Fibroblast of peridontal ligament (primary cell): Measurements from ENCODE around the gene SIAE.

Experiments
- DNase-seq: peaks from one replicate; pipeline ENCODE4 v3.0.0-alpha.2; 2010; ENCODE audit errors: extremely low read depth

The SIAE gene, protein sequence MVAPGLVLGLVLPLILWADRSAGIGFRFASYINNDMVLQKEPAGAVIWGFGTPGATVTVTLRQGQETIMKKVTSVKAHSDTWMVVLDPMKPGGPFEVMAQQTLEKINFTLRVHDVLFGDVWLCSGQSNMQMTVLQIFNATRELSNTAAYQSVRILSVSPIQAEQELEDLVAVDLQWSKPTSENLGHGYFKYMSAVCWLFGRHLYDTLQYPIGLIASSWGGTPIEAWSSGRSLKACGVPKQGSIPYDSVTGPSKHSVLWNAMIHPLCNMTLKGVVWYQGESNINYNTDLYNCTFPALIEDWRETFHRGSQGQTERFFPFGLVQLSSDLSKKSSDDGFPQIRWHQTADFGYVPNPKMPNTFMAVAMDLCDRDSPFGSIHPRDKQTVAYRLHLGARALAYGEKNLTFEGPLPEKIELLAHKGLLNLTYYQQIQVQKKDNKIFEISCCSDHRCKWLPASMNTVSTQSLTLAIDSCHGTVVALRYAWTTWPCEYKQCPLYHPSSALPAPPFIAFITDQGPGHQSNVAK

DNA sequence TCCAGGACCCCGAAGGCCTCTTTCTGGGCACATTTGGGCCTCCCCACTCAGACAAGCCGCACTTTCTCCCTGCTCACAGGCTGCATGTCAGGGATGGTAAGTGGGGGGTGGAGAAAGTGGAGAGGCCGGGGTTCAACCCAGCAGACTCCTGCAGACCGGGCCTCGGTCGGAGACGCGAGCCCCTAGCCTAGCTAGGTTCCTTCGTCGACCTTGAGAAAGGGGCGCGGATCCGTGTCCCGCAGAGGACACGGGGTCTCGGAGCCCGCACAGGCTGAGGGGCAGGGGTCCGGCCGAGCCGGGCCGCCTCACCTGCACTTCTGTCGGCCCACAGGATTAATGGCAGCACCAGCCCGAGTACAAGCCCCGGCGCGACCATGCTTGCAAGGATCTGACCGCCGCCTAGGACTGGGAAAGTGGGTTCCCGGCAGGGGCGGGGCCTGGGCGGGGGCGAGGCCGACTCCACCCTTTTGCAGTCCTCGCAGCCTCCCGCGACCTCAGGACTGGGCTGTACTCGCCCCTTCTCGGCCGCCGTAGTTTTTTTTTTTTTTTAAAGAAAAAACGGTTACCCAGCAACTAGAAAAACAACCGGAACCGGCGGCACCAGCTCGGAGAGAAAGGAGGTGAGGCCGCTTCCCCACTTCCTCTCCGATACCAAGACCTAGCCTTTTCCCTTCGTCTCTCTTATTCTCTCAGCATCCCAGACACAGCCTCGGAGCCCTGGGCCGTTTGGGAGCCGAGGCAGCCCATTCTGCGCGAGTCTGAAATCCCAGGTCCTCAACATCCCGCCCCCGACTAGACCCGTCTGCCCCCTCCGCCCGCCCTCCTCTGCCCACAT, at the start of gene SIAE, which contains the start of gene SPA17:
TSS of gene SIAE (minus strand) at position 407 of the 835 bp plus-strand sequence. CDS start at position 376, 31 bp downstream.
TSS of gene SPA17 (plus strand) at position 572 of the 835 bp plus-strand sequence. CDS start 1,361 bp downstream, outside the sequence.
- DNase-seq, result peak; percentile 97

DNA sequence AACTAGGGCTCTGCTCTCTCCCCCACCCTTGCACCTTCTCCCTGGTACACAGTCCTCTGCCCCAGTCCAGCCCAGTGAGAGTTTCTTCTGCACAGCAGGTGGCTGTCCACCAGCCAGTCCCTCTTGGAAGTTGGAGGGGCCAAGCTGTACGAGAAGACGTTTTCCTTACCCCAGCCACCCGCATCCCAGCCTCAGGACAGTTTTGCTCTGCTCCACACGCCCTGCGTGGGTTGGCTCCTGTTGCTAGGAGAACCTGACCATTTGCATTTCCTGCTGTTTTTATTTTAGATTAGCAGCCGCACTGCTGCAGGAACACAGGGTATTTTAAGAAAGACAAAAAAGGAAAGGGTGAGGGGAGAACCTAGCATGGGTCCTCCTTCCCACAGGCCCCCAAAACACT, 48.6 kb upstream of the SIAE start:
- DNase-seq, result no peak

- no peak for DNase-seq
Observed at GRCh38 chr11:124719534-124719933, 46.0 kb upstream of the SIAE start.

GRCh38 chr11:124718801-124719200, 45.3 kb upstream of the SIAE start:
- no peak for DNase-seq

- DNase-seq, result peak; percentile 14
Observed at GRCh38 chr11:124717786-124718651, 44.5 kb upstream of the SIAE start.

- no peak for DNase-seq
Observed at GRCh38 chr11:124717421-124717785, 43.9 kb upstream of the SIAE start.

GRCh38 chr11:124716591-124716990, 43.1 kb upstream of the SIAE start:
- DNase-seq, result no peak

DNA sequence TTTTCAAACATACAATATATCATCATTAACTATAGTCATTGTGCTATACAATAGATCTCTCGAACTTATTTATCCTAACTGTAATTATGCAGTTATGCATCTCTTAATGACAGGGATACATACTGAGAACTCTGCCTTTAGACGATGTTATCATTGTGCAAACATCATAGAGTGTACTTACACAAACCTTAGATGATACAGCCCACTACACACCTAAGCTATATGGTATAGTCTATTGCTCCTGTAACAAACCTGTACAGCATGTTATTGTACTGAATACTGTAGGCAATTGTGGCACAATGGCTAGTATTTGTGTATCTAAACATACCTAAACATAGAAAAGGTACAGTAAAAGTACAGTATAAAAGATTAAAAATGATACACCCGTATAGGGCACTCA, 38.9 kb upstream of the SIAE start:
- DNase-seq, result no peak

GRCh38 chr11:124707829-124708228, 34.3 kb upstream of the SIAE start:
- no peak for DNase-seq

DNA sequence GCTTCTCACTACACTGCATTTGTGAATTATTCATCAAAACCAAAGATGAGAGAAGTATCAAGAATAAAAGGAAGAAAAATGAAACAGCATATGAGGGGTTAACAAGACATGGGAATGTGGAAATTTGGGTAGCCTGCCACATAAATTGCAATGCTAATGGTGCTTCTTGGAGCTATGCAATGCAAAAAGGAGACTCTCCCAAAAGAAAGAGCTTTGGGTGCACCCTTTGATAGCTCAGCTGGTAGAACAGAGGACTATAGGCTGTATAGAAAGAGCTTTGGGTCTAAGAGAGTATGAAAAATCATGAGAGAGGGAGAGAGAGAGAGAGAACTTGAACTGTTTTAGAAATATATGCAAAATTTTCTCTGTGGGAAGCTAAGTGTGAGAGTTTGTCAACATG, 26.5 kb upstream of the SIAE start:
- no peak for DNase-seq

GRCh38 chr11:124699547-124699946, 26.0 kb upstream of the SIAE start:
- DNase-seq, result no peak

GRCh38 chr11:124693142-124693541, 19.6 kb upstream of the SIAE start:
- DNase-seq, result no peak

- no peak for DNase-seq
Observed at GRCh38 chr11:124682443-124682842, 8.9 kb upstream of the SIAE start.

DNA sequence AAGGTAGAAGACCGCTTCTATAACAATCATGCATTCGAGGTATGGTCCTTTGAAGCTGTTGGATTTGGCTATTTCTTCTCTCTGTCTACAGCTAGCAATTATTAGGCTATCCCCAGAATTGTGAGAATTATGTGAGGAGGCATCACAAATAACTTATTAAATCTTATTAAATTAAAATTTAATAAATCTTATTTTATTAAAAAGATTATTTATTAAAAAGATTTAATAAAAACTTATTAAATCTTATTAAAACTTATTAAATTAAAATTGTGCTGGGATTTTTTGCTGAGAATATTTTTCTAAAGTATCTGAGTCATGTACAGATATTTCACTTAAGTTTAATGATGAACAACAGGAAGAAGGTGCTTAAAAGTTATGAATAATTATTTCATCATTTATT, 7.9 kb upstream of the SIAE start:
- DNase-seq, result no peak

DNA sequence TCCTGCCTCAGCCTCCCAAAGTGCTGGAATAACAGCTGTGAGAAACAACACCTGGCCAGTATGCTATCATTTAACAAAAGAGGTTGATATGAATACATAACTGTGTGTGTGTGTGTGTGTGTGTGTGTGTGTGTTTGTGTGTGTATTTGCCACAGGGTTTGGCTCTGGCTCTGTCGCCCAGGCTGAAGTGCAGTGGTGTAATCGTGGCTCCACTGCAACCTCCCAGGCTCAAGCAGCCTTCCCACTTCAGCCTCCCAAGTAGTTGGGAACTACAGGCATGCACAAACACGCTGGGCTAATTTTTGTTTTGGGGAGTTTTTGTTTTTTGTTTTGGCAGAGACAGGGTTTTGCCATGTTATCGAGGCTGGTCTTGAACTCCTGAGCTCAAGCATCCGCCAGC, 4.9 kb upstream of the SIAE start:
- no peak for DNase-seq

DNA sequence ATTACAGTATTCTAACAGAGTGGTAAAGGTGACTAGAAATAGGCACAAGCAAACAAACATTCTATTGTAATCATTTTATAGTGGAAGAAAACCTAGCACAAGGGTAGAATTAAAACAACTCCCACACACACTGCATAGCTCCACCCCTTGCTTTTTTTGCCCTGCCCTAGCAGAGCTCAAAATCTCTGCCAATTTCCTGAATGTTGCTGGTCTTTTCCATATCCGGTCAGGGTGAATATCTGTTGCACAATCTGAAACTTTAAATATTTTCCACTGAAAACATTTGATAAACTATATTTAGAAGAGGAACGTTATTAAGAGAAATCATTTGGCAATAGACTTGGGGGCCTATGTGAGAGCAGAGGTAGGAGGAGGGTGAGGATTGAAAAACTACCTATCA, 2.8 kb upstream of the SIAE start:
- peak; percentile 50 for DNase-seq

DNA sequence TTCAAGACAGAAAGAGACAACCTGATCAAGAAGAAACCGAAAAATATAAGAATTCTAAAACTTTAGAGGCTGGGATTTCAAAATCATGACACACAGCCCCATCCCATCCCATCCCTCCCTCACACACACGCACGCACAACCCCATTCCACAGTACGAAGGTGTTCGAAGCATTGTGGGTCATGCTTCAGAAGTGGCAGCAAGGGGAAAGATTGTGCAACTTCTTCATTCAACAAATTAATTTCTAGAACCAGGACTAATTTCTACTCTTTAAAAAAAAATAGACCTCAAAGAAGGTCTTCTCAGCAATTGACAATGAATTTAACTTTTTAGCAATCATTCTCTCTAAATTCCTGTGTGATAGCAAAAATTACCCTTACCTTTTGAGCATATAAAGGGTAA, 1.0 kb upstream of the SIAE start:
- no peak for DNase-seq

GRCh38 chr11:124674168-124674517, 604 bp upstream of the SIAE start:
- DNase-seq, result peak; percentile 13

DNA sequence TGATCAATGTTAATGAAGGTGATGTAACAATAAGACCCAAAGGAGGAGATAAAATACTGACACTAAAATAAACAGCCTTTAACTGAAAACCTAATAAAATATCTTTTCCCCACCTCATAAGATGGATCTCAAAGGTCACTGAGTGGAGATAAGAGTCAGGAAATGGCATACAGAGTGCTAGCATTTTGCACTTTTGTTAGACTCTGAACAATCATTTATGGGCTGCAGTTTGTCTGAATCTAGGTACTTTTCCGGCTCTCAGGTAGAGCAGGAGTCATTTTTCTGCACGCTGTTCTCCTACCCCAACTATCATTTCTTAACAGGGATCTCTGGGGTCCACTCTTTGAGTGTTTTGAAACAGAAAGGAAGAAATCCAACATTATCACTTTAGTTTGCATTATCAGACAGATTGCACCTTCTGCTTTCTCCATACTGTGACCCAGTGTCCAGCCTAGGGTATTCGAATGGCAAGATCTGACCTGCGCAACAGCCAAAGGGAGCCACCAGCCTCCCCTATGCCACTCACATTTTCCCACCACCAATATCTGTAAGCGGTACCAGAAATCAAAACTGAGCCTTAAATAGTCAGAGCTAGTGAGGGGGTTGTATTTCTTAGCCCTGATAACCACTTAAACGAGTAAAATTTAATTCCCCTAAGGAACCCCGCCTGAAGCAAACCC, 863 bp downstream of the SIAE start:
- no peak for DNase-seq

- DNase-seq, result no peak
Observed at GRCh38 chr11:124670732-124671131, 2.8 kb downstream of the SIAE start.

- peak; percentile 62 for DNase-seq
Observed at GRCh38 chr11:124669193-124669592, 4.3 kb downstream of the SIAE start.
